Measurements from ENCODE around the gene GSTM2. TPM values are rescaled to one million over a fixed set of nuclear protein-coding genes. Genes with fewer than 3 reads are reported as not detected.

The GSTM2 gene
- total RNA-seq, 1 experiment from 2014 or later: 5.9 TPM

- Histone ChIP-seq H3K36me3 (ENCODE audit: control insufficient read depth in 1 of 2, insufficient read depth in 2 of 2, low read length in 2 of 2) (no peaks in the 10 kb centered on the region), H3K4me3 (replicated peaks in 1 of 2; ENCODE audit: low read depth in 1 of 2, low read length in 2 of 2) (no peak overlapping the region), H3K9me3 (ENCODE audit: control insufficient read depth in 1 of 2, insufficient read depth in 1 of 2, low read depth in 1 of 2, low read length in 2 of 2) (no peaks in the 10 kb centered on the region), H3K4me1 (ENCODE audit: control insufficient read depth in 1 of 2, insufficient read depth in 2 of 2, low read length in 2 of 2) (peaks cover 2 to 20% of the 10 kb centered on the region in 2 experiments), H3K9me2 (ENCODE audit: insufficient read depth) (no peaks in the 10 kb centered on the region), H4K20me1 (ENCODE audit: insufficient read depth) (no peaks in the 10 kb centered on the region), H3K27ac (ENCODE audit: low read depth, low read length) (no peak overlapping the region), H3K9ac (ENCODE audit: low read length) (no peak overlapping the region), H3K4me2 (ENCODE audit: low read length) (no peak overlapping the region), H3K79me2 (ENCODE audit: insufficient read depth, low read length) (no peaks in the 10 kb centered on the region), H3K27me3 (ENCODE audit: insufficient read depth, low read length) (no peaks in the 10 kb centered on the region), H2AFZ (ENCODE audit: low read depth, low read length, poor library complexity, severe bottlenecking) (no peak overlapping the region)
- BruUV-seq (replicated peaks): no TSS peak
- ChIA-PET POLR2A (no interaction called here), CTCF (no interaction called here), RAD21 (ENCODE audit: low non-redundant PET in 1 of 2, low total read pairs in 2 of 2, uncharacterized antibody in 2 of 2, unreplicated experiment in 2 of 2) (no interaction called here)
- DNase-seq (ENCODE audit: low read depth, low spot score): no peak
- intact Hi-C loops (cut with micrococcal nuclease): no loop called here
- ATAC-seq: no peak
- TF ChIP-seq FOSL1 (IDR thresholded peaks at IDR 0.05; ENCODE audit: low read depth): no peak
- TF ChIP-seq, protein P1, sequence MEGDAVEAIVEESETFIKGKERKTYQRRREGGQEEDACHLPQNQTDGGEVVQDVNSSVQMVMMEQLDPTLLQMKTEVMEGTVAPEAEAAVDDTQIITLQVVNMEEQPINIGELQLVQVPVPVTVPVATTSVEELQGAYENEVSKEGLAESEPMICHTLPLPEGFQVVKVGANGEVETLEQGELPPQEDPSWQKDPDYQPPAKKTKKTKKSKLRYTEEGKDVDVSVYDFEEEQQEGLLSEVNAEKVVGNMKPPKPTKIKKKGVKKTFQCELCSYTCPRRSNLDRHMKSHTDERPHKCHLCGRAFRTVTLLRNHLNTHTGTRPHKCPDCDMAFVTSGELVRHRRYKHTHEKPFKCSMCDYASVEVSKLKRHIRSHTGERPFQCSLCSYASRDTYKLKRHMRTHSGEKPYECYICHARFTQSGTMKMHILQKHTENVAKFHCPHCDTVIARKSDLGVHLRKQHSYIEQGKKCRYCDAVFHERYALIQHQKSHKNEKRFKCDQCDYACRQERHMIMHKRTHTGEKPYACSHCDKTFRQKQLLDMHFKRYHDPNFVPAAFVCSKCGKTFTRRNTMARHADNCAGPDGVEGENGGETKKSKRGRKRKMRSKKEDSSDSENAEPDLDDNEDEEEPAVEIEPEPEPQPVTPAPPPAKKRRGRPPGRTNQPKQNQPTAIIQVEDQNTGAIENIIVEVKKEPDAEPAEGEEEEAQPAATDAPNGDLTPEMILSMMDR (IDR thresholded peaks at IDR 0.05 in 2 of 3, conservative IDR thresholded peaks at IDR 0.05 in 1 of 3; ENCODE audit: borderline replicate concordance in 1 of 3, insufficient read depth in 1 of 3, low read depth in 2 of 3, low read length in 2 of 3): no peak
- no peak for TF ChIP-seq ATF3 (IDR thresholded peaks at IDR 0.05)
- no peak for TF ChIP-seq EGR1 (IDR thresholded peaks at IDR 0.05; ENCODE audit: low read depth)
- TF ChIP-seq SRF (IDR thresholded peaks at IDR 0.05; ENCODE audit: low read depth): no peak
- TF ChIP-seq EZH2 (IDR thresholded peaks at IDR 0.05): no peak
- no peak for TF ChIP-seq POLR2A (IDR thresholded peaks at IDR 0.05; ENCODE audit: borderline replicate concordance, extremely low read depth, insufficient read depth, insufficient read length)
- TF ChIP-seq POLR2AphosphoS5 (IDR thresholded peaks at IDR 0.05; ENCODE audit: low read depth, low read length): no peak
- TF ChIP-seq JUND (IDR thresholded peaks at IDR 0.05): no peak
- no peak for TF ChIP-seq ELF1 (IDR thresholded peaks at IDR 0.05; ENCODE audit: borderline replicate concordance, low read depth)
- TF ChIP-seq SP1 (IDR thresholded peaks at IDR 0.05; ENCODE audit: low read depth): no peak
- TF ChIP-seq RAD21 (IDR thresholded peaks at IDR 0.05; ENCODE audit: low read depth): no peak
- no peak for TF ChIP-seq YY1 (IDR thresholded peaks at IDR 0.05; ENCODE audit: extremely low read depth, insufficient replicate concordance, low read depth, low read length)
- no peak for TF ChIP-seq ZNF274 (IDR thresholded peaks at IDR 0.05; ENCODE audit: low read depth, low read length)
Measured at GRCh38 chr1:109644670-109645069, 23.2 kb upstream of the GSTM2 start.
